ENCODE measurements around the gene CD200R1L. TPM values are rescaled to one million over a fixed set of nuclear protein-coding genes. Genes with fewer than 3 reads are reported as not detected.

CD200R1L gene
- total and polyA plus RNA-seq, 2 experiments from 2014 or later: not detected

DNA sequence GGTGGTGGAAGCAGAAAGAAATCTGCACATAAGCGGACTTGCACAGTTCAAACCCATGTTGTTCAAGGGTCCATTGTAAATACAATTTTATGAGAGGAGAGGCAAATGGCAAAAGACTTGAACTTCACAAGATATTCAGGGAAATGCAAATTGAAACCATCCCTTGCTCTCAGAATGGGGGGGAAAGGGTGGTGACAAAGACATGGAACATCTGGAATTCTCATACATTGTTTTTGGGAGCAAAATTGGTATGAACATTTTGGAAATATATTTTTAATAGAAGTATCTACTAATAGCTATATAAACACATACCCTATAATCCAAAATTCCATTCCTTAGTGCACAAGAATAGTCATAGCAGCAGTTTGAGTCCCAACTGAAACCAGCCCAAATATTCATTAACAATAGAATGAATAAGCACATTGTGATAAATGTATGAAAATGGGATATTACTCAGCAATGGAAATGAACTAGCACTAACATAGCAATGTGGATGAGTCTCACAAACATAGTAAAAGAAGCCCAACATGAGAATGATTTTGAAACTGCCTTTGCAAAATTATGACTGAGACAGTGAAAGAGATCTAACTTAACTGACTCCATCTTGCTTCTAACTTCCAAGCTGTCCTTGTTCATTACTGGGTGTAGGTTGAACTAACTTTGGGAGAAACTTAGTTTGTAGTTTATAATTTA is 77.2 kb downstream of the CD200R1L start:
- Mint-ChIP-seq H3K27me3 (ENCODE audit: insufficient read depth, low read depth, poor library complexity) (peaks cover 6% of the 10 kb centered on the region), H3K4me1 (peaks cover 10% of the 10 kb centered on the region; the same call in 2 of the 3 replicates), H3K27ac (peak overlapping the region; percentile 23; the same call in 1 of the 2 replicates), H3K36me3 (ENCODE audit: low read depth) (no peaks in the 10 kb centered on the region), H3K4me3 (no peak overlapping the region), H3K9me3 (no peaks in the 10 kb centered on the region; the same call in 2 of the 3 replicates)
- peaks cover 3% of the 10 kb centered on the region for H3K9me2 ChIP-seq (ENCODE audit: insufficient read depth)
- no peaks in the 10 kb centered on the region for H3F3A ChIP-seq (replicated peaks; ENCODE audit: low read depth)
- H3K27ac ChIP-seq (ENCODE audit: low read depth): no peak overlapping the region
- H4K20me1 ChIP-seq (replicated peaks; ENCODE audit: insufficient read depth): no peaks in the 10 kb centered on the region
- H3K4me1 ChIP-seq (ENCODE audit: insufficient read depth): no peaks in the 10 kb centered on the region
- TF ChIP-seq POLR2AphosphoS5 (IDR thresholded peaks at IDR 0.05; ENCODE audit: low read depth): no peak
- no peak for TF ChIP-seq EZH2 (IDR thresholded peaks at IDR 0.05; ENCODE audit: low read depth, unreplicated experiment)
- TF ChIP-seq, protein P1, sequence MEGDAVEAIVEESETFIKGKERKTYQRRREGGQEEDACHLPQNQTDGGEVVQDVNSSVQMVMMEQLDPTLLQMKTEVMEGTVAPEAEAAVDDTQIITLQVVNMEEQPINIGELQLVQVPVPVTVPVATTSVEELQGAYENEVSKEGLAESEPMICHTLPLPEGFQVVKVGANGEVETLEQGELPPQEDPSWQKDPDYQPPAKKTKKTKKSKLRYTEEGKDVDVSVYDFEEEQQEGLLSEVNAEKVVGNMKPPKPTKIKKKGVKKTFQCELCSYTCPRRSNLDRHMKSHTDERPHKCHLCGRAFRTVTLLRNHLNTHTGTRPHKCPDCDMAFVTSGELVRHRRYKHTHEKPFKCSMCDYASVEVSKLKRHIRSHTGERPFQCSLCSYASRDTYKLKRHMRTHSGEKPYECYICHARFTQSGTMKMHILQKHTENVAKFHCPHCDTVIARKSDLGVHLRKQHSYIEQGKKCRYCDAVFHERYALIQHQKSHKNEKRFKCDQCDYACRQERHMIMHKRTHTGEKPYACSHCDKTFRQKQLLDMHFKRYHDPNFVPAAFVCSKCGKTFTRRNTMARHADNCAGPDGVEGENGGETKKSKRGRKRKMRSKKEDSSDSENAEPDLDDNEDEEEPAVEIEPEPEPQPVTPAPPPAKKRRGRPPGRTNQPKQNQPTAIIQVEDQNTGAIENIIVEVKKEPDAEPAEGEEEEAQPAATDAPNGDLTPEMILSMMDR (conservative IDR thresholded peaks at IDR 0.05; ENCODE audit: low read depth in 2 of 2): no peak
- TF ChIP-seq, protein P2, sequence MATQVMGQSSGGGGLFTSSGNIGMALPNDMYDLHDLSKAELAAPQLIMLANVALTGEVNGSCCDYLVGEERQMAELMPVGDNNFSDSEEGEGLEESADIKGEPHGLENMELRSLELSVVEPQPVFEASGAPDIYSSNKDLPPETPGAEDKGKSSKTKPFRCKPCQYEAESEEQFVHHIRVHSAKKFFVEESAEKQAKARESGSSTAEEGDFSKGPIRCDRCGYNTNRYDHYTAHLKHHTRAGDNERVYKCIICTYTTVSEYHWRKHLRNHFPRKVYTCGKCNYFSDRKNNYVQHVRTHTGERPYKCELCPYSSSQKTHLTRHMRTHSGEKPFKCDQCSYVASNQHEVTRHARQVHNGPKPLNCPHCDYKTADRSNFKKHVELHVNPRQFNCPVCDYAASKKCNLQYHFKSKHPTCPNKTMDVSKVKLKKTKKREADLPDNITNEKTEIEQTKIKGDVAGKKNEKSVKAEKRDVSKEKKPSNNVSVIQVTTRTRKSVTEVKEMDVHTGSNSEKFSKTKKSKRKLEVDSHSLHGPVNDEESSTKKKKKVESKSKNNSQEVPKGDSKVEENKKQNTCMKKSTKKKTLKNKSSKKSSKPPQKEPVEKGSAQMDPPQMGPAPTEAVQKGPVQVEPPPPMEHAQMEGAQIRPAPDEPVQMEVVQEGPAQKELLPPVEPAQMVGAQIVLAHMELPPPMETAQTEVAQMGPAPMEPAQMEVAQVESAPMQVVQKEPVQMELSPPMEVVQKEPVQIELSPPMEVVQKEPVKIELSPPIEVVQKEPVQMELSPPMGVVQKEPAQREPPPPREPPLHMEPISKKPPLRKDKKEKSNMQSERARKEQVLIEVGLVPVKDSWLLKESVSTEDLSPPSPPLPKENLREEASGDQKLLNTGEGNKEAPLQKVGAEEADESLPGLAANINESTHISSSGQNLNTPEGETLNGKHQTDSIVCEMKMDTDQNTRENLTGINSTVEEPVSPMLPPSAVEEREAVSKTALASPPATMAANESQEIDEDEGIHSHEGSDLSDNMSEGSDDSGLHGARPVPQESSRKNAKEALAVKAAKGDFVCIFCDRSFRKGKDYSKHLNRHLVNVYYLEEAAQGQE (IDR thresholded peaks at IDR 0.05; ENCODE audit: unreplicated experiment): no peak
- TF ChIP-seq ZNF114 (CRISPR knock-in tag; IDR thresholded peaks at IDR 0.05): no peak
- TF ChIP-seq, protein P3, sequence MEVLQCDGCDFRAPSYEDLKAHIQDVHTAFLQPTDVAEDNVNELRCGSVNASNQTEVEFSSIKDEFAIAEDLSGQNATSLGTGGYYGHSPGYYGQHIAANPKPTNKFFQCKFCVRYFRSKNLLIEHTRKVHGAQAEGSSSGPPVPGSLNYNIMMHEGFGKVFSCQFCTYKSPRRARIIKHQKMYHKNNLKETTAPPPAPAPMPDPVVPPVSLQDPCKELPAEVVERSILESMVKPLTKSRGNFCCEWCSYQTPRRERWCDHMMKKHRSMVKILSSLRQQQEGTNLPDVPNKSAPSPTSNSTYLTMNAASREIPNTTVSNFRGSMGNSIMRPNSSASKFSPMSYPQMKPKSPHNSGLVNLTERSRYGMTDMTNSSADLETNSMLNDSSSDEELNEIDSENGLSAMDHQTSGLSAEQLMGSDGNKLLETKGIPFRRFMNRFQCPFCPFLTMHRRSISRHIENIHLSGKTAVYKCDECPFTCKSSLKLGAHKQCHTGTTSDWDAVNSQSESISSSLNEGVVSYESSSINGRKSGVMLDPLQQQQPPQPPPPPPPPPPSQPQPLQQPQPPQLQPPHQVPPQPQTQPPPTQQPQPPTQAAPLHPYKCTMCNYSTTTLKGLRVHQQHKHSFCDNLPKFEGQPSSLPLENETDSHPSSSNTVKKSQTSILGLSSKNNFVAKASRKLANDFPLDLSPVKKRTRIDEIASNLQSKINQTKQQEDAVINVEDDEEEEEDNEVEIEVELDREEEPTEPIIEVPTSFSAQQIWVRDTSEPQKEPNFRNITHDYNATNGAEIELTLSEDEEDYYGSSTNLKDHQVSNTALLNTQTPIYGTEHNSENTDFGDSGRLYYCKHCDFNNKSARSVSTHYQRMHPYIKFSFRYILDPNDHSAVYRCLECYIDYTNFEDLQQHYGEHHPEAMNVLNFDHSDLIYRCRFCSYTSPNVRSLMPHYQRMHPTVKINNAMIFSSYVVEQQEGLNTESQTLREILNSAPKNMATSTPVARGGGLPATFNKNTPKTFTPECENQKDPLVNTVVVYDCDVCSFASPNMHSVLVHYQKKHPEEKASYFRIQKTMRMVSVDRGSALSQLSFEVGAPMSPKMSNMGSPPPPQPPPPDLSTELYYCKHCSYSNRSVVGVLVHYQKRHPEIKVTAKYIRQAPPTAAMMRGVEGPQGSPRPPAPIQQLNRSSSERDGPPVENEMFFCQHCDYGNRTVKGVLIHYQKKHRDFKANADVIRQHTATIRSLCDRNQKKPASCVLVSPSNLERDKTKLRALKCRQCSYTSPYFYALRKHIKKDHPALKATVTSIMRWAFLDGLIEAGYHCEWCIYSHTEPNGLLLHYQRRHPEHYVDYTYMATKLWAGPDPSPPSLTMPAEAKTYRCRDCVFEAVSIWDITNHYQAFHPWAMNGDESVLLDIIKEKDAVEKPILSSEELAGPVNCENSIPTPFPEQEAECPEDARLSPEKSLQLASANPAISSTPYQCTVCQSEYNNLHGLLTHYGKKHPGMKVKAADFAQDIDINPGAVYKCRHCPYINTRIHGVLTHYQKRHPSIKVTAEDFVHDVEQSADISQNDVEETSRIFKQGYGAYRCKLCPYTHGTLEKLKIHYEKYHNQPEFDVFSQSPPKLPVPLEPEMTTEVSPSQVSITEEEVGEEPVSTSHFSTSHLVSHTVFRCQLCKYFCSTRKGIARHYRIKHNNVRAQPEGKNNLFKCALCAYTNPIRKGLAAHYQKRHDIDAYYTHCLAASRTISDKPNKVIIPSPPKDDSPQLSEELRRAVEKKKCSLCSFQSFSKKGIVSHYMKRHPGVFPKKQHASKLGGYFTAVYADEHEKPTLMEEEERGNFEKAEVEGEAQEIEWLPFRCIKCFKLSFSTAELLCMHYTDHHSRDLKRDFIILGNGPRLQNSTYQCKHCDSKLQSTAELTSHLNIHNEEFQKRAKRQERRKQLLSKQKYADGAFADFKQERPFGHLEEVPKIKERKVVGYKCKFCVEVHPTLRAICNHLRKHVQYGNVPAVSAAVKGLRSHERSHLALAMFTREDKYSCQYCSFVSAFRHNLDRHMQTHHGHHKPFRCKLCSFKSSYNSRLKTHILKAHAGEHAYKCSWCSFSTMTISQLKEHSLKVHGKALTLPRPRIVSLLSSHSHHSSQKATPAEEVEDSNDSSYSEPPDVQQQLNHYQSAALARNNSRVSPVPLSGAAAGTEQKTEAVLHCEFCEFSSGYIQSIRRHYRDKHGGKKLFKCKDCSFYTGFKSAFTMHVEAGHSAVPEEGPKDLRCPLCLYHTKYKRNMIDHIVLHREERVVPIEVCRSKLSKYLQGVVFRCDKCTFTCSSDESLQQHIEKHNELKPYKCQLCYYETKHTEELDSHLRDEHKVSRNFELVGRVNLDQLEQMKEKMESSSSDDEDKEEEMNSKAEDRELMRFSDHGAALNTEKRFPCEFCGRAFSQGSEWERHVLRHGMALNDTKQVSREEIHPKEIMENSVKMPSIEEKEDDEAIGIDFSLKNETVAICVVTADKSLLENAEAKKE (CRISPR knock-in tag; IDR thresholded peaks at IDR 0.05): no peak
- no peak for TF ChIP-seq EZH2phosphoT487 (IDR thresholded peaks at IDR 0.05; ENCODE audit: unreplicated experiment)
- no peak for TF ChIP-seq CREB1 (CRISPR knock-in tag; IDR thresholded peaks at IDR 0.05; ENCODE audit: low read depth)
- TF ChIP-seq STAT1 (IDR thresholded peaks at IDR 0.05; ENCODE audit: unreplicated experiment): no peak
- TF ChIP-seq JUNB (IDR thresholded peaks at IDR 0.05; ENCODE audit: unreplicated experiment): no peak
- no peaks in the 10 kb centered on the region for H3K79me2 ChIP-seq (replicated peaks; ENCODE audit: insufficient read depth)
- no peak for DNase-seq (ENCODE audit: low spot score)
- no peak for ATAC-seq
- H3K4me3 ChIP-seq: no peak overlapping the region
- no peak overlapping the region for H2AFZ ChIP-seq
- H3K36me3 ChIP-seq (ENCODE audit: insufficient read depth): no peaks in the 10 kb centered on the region
- H3K27me3 ChIP-seq (ENCODE audit: insufficient read depth): no peaks in the 10 kb centered on the region
- no peak overlapping the region for H3K4me2 ChIP-seq
